Smooth muscle cell (in vitro differentiated cells): ENCODE results near the gene DIAPH2. TPM values are rescaled to one million over a fixed set of nuclear protein-coding genes. Genes with fewer than 3 reads are reported as not detected.

Experiments used
- DNase-seq: peaks from one replicate; lab custom pipeline; 2025; ENCODE audit not compliant: unreplicated experiment; lab: John Stamatoyannopoulos, UW
- H2AFZ ChIP-seq: fragments of 200-600 bp; sonication (generic); 2 replicates; pipeline ENCODE4 v1.6.0; 2016; ENCODE audit warnings: antibody characterized with exemption, low read depth, mild to moderate bottlenecking
- H3F3A ChIP-seq: fragments of 200-600 bp; sonication (generic); 2 replicates; pipeline ENCODE4 v1.6.0; 2017; ENCODE audit warnings: antibody characterized with exemption, low read depth
- H3K27ac ChIP-seq: fragments of 200-600 bp; sonication (generic); 2 replicates; pipeline ENCODE4 v1.5.1; 2016; ENCODE audit warnings: low read depth, mild to moderate bottlenecking
- H3K27me3 ChIP-seq: fragments of 200-600 bp; sonication (generic); 2 replicates; pipeline ENCODE4 v1.6.1; 2016; ENCODE audit warnings: low read depth, mild to moderate bottlenecking
- H3K36me3 ChIP-seq: fragments of 200-600 bp; sonication (generic); 2 replicates; pipeline ENCODE4 v1.5.1; 2016; ENCODE audit warnings: low read depth
- H3K4me1 ChIP-seq: fragments of 200-600 bp; sonication (generic); 2 replicates; pipeline ENCODE4 v1.5.1; 2016; ENCODE audit warnings: low read depth
- H3K4me2 ChIP-seq: fragments of 200-600 bp; sonication (generic); 2 replicates; pipeline ENCODE4 v1.6.0; 2016; ENCODE audit warnings: mild to moderate bottlenecking
- H3K4me3 ChIP-seq: fragments of 200-600 bp; sonication (generic); 2 replicates; pipeline ENCODE4 v1.5.1; 2016; ENCODE audit warnings: mild to moderate bottlenecking
- H3K79me2 ChIP-seq: fragments of 200-600 bp; sonication (generic); 2 replicates; pipeline ENCODE4 v1.6.0; 2016; ENCODE audit warnings: low read depth, mild to moderate bottlenecking
- H3K9ac ChIP-seq: fragments of 200-600 bp; sonication (generic); 2 replicates; pipeline ENCODE4 v1.6.0; 2016; ENCODE audit warnings: low read depth
- H3K9me3 ChIP-seq: fragments of 200-600 bp; sonication (generic); replicated peaks from 2 replicates; pipeline ENCODE4 v1.5.1; 2016; ENCODE audit warnings: low read depth
- H4K20me1 ChIP-seq: fragments of 200-600 bp; sonication (generic); 2 replicates; pipeline ENCODE4 v1.6.0; 2016; ENCODE audit warnings: low read depth
- WGBS: methylation state at CpG from one replicate; pipeline ENCODE4 v1.1.7; 2016; ENCODE audit warnings: low lambda C conversion rate; 5-methylcytosine and 5-hydroxymethylcytosine counted together
- polyA plus RNA-seq: library from polyadenylated mRNA; unstranded; fragments of >200 nt; fragmentation: Nextera tagmentation; extraction: Ambion mirVana; gene quantifications from 2 replicates; pipeline ENCODE4 v1.2.1, GENCODE V29; 2016
- total RNA-seq: library from RNA; depleted of rRNA; stranded (reverse); fragments of >200 nt; gene quantifications from 2 replicates; pipeline ENCODE4 v1.2.3, GENCODE V29; 2014
- TF ChIP-seq, protein P1 (sequence below): fragments of 200-600 bp; sonication (generic); IDR thresholded peaks from 2 replicates; pipeline ENCODE4 v1.5.1; 2017; ENCODE audit warnings: borderline replicate concordance, mild to moderate bottlenecking, antibody characterized with exemption; ENCODE audit not compliant: insufficient read depth, poor library complexity, severe bottlenecking

Gene DIAPH2
- total and polyA plus RNA-seq, 2 experiments from 2014 or later: 12.8 to 19.9 TPM

DNA sequence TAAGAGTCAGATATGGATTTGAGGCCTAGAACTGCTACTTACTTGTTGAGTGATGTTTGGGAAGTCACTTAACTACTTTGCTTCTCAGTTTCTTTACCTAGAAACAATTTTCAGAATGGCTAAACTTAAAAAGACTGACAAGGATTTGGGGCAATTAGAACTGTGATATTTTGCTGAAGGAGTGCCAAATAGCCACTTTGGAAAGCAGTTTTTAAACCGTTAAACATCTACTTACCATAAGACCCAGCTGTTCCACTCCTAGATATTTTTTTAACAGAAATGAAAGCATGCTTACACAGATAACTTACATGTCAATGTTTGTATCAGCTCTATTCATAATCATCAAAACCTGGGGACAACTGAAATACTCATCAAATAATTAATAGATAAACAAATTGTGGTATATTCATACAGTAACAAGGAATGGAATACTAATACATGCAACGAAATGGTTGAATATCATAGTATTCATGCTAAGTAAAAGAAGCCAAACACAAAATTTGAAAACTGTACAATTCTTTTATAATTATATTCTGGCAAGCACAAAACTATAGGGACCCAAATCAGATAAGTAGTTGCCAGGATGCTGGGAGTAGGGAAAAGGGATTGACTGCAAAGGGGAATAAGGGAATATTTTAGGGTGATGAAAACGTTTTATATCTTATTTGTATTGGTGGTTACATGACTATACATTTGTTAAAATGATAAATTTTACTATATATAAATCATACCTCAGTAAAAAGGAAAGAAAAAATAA is 223.1 kb downstream of the DIAPH2 start:
- DNase-seq: no peak
- no peak overlapping the region for H3K4me3 ChIP-seq
- TF ChIP-seq, protein P1, sequence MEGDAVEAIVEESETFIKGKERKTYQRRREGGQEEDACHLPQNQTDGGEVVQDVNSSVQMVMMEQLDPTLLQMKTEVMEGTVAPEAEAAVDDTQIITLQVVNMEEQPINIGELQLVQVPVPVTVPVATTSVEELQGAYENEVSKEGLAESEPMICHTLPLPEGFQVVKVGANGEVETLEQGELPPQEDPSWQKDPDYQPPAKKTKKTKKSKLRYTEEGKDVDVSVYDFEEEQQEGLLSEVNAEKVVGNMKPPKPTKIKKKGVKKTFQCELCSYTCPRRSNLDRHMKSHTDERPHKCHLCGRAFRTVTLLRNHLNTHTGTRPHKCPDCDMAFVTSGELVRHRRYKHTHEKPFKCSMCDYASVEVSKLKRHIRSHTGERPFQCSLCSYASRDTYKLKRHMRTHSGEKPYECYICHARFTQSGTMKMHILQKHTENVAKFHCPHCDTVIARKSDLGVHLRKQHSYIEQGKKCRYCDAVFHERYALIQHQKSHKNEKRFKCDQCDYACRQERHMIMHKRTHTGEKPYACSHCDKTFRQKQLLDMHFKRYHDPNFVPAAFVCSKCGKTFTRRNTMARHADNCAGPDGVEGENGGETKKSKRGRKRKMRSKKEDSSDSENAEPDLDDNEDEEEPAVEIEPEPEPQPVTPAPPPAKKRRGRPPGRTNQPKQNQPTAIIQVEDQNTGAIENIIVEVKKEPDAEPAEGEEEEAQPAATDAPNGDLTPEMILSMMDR: no peak
- WGBS: 90% methylated on average over 3 of the region's 3 CpGs
- no peaks in the 10 kb centered on the region for H3K27me3 ChIP-seq
- no peak overlapping the region for H3K9ac ChIP-seq
- H3K4me1 ChIP-seq: no peaks in the 10 kb centered on the region
- H3K79me2 ChIP-seq: no peaks in the 10 kb centered on the region
- H2AFZ ChIP-seq: no peak overlapping the region
- H3K4me2 ChIP-seq: no peak overlapping the region
- H3K27ac ChIP-seq: no peak overlapping the region
- no peaks in the 10 kb centered on the region for H3K36me3 ChIP-seq
- H3F3A ChIP-seq: no peaks in the 10 kb centered on the region
- H4K20me1 ChIP-seq: no peaks in the 10 kb centered on the region
- H3K9me3 ChIP-seq: no peaks in the 10 kb centered on the region

DNA sequence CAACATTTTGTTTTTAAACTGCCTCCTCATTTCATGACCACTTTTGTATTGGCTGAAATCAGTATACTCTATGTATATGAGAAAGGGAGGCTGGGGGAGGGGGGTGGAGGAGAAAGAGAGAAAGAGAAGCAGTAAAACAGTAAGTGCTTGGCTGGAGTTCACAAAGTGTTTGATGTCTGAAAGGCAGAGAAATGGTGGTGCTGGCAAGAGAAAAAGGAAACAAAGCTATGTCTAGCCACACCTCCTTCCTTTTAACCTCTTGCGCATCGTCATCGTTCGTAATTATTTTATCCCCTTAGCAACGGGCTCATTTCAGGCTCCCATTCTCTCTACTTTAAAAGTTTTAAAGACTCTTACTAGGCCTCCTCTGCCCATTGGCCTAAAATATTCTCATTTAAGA is 224.6 kb downstream of the DIAPH2 start:
- H3F3A ChIP-seq: no peaks in the 10 kb centered on the region
- WGBS: 86% methylated on average over 5 of the region's 5 CpGs
- no peak overlapping the region for H3K27ac ChIP-seq
- no peaks in the 10 kb centered on the region for H3K9me3 ChIP-seq
- DNase-seq: no peak
- no peak overlapping the region for H3K4me3 ChIP-seq
- H3K79me2 ChIP-seq: no peaks in the 10 kb centered on the region
- TF ChIP-seq, protein P1: no peak
- H3K4me1 ChIP-seq: no peaks in the 10 kb centered on the region
- no peak overlapping the region for H3K9ac ChIP-seq
- no peak overlapping the region for H2AFZ ChIP-seq
- no peaks in the 10 kb centered on the region for H4K20me1 ChIP-seq
- H3K4me2 ChIP-seq: no peak overlapping the region
- no peaks in the 10 kb centered on the region for H3K27me3 ChIP-seq
- H3K36me3 ChIP-seq: no peaks in the 10 kb centered on the region

DNA sequence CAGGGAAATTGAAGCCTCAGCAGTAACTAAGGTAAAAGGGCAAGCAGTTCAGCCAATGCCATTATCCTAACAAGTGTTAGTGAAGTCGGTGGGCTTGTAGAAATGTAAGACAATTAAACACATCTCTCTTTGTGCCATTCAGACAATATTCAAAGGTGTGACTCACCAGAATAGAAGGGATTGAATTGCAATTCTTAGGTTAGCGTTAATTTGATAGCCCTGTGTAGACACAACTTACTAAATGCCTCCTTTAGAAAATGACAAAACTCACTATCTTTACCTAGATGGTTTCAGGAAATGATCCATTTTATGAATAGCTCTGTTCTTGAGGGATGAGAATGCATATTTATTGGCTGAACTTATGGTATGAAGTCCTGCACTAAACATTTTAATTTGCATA is 234.2 kb downstream of the DIAPH2 start:
- Histone ChIP-seq H3K79me2 (no peaks in the 10 kb centered on the region), H3K4me1 (no peaks in the 10 kb centered on the region), H3K27ac (no peak overlapping the region), H3K27me3 (no peaks in the 10 kb centered on the region), H3F3A (no peaks in the 10 kb centered on the region), H3K4me2 (no peak overlapping the region), H2AFZ (no peak overlapping the region), H3K9me3 (no peaks in the 10 kb centered on the region), H3K4me3 (no peak overlapping the region), H4K20me1 (no peaks in the 10 kb centered on the region), H3K36me3 (no peaks in the 10 kb centered on the region), H3K9ac (no peak overlapping the region)
- no peak for DNase-seq
- 83% methylated on average over 2 of the region's 2 CpGs for WGBS
- TF ChIP-seq, protein P1: no peak

DNA sequence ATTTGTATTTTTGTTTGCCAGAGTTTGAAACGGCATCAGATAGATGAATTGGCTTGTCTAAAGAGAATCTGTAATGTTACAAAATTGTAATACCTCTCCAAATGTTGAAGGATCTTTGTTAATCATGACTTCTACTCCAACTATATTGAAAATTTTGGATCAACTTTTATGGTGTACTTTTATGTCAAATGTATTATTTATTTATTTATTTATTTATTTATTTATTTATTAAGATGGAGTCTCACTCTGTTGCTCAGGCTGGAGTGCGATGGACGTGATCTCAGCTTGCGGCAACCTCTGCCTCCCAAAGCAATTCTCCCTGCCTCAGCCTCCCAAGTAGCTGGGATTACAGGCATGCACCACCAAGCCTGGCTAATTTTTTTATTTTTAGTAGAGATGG is 235.0 kb downstream of the DIAPH2 start:
- Histone ChIP-seq H3K79me2 (no peaks in the 10 kb centered on the region), H3K36me3 (no peaks in the 10 kb centered on the region), H2AFZ (no peak overlapping the region), H3K4me3 (no peak overlapping the region), H3K9me3 (no peaks in the 10 kb centered on the region), H3K27me3 (no peaks in the 10 kb centered on the region), H3K27ac (no peak overlapping the region), H4K20me1 (no peaks in the 10 kb centered on the region), H3K9ac (no peak overlapping the region), H3K4me2 (no peak overlapping the region), H3K4me1 (no peaks in the 10 kb centered on the region), H3F3A (no peaks in the 10 kb centered on the region)
- TF ChIP-seq, protein P1: no peak
- WGBS: 96% methylated on average over 4 of the region's 4 CpGs
- no peak for DNase-seq
